GM19372 (cell line): ENCODE data around the gene DNASE1L3.
A peak's percentile ranks its signal among the peaks of the same experiment; 100 is the strongest.

Experiments
- ATAC-seq: cut with Tn5 transposase; IDR thresholded peaks from one replicate; pipeline ENCODE4 v1.9.1; 2021; ENCODE audit warnings: mild to moderate bottlenecking, low read depth, moderate library complexity; ENCODE audit not compliant: unreplicated experiment

DNASE1L3 gene

DNA sequence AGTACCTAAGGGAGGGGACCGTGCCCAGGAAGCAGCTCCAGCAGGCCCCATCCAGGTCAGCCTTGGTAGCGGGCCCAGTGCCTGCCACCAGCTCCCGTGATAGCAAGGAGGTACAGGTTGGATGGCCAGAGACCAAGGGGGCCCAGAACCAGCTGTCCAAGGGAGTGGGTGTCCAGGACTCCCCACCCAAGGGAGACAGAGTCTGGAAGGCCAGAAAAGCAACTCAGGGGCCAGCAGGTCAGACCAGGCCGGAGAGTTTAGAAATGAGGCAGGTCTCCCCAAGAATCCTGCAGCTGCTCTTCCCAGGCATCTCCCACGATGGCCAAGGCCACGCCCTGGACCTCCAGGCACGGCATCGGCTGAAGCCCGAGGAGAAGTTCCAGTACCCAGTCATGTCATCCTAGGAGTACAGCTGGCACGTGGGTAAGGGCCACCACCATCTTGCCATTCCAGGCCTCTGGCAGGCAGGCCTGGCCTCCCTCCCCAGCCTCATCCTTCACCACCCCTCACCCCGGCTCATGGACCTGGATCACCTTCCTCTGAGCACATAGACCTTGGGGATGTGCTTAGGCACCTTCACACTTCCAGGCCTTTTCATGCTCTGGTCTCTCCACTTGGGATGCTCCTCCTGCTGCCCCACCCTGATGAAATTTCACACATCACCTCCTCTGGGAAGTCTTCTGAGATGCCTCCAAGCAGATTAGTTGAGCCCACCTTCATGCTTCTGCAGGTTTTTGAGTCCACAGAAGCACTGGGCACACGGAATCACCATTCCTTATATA is 30.5 kb downstream of the DNASE1L3 start:
- ATAC-seq, result no peak

DNA sequence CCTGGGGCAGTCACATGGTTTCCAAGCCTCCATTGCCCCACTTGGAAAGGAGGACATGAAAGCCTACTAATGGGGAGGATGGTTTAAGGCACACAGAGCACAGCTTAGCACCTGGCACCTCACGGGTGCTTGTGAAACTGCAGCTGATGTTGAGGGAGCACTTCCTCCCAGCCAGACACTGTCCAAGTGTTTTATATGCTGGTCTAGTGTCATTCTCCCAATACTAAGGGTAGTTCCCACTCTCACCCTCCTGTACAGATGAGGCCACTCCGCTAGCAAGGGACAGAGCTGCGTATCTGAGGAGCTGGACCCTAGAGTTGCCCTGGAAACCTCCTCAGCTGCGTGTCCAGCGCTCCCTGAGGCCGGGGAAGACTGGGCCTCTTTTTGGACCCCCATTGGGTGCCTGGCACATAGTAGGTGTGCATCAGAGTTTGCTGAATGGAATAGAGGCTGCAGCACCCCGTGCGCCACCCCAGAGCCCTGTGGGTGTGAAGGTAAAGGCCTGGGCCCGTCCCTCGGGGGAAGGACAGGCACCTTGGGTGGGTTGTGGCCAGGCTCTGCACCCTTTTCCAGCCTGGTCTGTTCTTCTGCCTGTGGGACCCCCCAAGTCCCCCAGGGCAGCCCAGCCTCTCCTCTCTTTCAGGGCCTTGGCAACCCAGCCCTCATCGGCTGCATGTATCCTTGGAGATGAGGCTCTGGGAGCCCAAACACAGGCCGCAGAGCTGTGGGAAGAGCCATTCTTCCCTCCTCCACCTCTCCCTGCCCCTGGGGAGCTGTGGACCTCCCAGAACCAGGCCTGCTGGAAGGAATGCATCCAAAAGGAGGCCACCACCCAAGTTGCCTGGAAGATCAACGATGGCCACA is 31.3 kb downstream of the DNASE1L3 start:
- no peak for ATAC-seq

DNA sequence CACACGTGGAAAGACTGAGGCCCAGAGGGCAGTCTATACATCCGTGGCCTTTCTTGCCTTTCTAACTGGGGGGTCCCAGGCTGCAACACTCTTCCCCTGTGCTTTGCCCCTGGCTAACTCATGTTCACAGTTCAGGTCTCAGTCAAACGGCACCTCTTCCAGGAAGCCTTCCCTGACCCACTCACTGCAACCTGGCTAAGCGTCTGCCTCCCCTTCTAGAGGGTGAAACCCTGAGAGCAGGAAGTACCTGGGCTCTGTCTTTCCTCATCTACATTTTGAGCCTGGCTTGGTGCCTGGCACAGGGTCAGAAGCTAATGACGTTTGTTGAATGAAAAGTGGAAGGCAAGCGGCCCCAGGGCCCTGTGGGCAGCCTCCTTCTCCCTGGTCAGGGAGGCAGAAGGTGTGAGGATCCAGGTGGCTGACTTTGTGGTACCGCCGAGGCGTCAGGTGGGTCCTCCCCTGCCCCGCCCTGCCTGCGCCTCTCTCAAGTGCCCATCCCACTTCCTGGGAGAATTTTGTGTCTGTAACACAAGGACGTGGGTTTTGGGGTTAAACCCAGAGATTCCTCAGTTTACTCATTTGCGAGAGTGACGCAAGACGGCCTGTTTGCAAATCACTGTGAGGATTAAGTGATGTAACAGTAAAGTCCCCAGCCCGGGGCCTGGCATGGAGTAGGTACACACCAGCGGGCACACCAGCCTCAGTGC is 32.1 kb downstream of the DNASE1L3 start:
- ATAC-seq, result no peak

DNA sequence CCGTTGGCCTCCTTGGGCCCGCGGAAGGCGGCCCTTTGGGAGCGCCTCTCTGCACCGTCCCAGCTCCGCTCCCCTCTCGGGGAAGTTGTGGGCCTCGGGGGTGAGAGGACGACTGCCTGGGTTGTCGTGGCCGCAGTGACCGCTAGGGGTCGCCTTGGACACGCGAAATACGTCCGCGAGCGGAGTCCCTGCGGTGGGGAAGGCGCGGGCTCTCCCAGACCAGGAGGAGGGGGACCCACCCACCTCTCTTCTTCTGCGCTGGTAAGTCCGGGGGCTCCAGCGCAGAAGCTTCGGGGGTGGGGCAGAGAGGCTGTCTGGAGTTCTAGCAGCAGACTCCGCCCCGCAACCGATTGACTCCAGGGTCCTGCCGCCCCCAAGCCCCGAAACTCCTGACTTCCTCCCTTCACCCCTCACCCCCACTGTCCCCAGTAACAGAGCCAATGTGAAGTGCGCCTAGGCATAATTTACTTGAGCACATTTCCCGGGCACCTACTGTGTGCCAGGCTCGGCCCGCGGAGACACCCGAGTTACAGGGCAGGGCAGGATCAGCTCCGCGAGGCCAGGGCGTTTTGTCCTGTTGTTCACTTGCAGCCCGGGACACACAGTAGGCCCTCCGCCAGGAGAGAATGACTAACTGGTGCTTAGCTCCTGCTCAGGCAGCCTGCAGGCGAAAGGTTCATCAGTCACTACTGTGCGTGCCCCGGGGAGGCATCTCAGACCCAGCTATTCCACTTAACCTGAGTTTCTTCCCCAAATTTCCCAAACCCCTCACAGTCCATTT is 32.8 kb downstream of the DNASE1L3 start:
- ATAC-seq, result peak; percentile 84

DNA sequence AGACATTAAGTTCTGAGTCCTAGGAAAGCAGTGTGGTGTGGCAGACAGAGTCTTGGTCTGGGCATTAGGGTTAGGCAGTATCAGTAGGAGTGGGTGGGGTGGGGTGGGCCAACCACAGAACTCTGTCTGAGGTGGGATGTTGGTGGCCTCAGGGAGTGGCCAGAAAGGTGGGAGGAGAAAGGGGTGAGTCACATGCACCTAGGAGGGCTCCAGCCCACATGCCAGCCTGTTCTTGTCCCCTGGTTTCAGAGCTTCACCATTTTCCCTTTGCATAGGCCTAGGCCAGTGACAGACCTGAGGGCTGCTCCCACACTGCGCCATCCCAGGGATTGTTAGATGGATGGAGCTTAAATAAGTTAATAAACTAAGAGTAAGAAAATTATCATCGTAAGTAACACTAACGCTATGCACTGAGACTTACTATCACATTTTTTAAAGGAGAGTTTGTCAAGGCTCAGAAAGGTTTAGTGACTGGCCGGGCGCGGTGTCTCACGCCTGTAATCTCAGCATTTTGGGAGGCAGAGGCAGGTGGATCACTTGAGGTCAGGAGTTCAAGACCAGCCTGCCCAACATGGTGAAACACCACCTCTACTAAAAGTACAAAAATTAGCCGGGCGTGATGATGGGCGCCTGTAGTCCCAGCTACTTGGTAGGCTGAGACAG is 33.8 kb downstream of the DNASE1L3 start:
- ATAC-seq, result no peak

DNA sequence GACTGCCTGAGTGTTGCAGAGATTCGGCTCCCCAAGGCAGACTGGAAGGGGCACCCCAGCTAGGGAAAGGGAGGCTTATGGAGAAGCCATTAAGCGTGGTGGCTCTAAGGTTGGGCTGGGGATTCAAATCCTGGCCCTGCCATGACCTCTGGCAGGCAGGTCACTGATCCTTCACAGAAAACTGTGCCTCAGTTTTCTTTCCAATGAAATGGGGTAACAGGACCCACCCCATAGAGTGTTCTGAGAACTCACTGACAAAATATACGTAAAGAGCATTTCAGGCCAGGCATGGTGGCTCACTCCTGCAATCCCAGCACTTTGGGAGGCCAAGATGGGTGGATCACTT is 34.6 kb downstream of the DNASE1L3 start:
- no peak for ATAC-seq

DNA sequence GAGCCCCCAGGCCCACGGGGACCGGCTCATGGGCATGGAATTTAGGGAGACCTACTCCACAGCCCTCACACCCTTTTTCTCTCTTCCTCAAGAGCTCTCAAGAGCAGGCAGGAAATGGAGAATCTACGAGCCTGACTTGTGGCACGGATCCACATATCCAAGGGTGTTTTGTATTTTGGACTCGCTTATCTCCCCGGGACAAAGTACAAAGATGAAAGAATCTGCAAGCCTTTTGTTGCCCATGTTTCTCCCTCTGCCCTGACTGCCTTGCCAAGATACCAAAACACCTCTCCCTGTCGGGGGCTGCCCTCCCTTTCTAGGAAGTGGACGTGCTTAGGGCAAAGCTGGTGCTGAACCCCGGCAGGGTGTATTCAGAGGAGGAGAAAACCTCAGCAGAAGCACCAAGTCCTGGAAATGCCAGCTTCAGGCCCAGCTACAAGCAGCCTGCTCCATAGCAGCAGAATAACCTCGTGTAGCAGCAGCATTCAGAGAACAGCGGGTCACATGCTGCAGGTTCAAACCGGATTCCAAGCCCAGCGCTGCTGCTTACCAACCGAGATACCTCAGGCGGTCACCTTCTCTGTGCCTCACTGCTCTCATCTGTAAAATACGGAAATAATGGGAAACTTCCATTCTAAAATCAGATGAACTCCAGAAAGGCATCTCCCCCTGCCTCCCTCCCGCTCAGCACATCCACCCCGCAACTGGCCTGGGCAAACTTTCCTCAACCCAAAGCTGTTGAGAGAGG is 35.2 kb downstream of the DNASE1L3 start:
- no peak for ATAC-seq

DNA sequence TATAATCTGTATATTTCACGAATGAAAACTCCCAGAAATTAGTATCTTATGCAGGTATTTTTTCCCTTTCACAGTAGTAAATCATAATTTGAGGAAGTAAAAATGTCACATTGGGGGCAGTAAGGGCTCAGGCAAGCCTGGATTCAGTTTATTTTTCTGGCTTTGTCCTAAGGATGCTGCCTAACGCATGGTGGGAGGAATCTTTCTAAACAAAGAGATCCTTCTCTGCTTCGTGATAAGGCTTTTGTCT is 35.7 kb downstream of the DNASE1L3 start:
- ATAC-seq, result no peak

DNA sequence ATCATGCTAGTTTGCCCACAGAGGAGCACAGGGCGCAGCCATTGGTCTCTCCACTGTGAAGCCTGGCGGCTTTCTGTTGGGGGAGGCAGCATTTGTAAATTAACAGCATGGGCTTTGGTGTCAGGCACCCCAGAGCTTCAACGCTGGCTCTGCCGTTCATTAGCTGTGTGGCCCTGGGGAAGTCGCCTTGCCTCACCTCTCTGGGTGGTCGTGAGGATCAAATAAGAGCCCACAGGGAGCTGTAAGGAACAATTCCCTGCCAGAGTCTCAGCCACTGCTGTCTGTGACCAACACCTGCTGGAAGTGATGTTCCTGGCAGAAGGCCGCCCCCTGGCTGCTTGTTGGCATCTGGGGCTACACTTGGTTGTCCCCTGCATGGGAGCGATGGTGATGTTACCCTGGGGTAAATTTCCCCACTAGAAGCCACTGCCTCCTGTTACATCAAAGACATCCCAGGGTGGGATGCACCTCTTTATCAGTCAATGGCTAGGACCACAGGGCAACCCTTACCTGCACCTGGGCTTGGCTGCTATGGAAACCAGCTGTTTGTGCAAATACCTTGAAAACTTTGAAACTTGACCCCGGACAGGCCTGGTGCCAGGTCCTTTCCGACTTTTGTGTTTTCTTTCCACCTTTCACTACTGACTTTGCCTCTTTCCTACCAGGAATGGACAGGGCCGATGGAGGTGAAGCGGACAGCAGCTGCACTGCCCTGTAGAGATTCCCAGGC is 36.9 kb downstream of the DNASE1L3 start:
- no peak for ATAC-seq

DNA sequence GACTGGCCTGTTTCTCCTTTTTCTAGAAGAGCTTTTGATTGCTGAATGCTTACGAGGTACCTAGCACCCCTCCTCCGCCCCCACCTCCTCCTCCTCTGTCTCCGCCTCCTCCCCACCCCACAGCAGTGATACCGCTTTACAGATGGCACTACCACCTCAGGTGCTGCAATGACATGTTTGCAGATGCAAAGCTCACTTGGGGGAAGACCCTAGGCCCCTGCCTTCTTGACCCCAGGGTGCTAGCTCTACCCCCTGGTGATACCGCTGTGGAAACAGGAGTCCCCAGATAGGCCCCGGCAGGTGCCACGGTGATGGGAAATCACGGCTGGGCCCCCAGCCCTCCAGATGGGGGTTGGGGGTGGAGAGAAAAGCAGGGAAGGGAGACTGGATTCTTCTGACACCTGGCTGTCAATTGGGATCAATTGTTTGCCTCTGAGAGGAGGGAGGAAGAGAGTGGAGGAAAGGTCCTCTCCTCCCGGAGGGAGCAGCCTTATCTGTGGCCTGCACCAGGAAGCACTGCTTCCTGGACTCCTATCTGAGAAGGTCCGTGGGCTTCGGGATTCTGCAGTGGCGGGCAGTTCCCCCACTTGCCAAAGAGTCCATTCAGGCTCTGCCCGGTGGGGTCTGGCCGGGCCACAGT is 37.6 kb downstream of the DNASE1L3 start:
- ATAC-seq, result no peak

DNA sequence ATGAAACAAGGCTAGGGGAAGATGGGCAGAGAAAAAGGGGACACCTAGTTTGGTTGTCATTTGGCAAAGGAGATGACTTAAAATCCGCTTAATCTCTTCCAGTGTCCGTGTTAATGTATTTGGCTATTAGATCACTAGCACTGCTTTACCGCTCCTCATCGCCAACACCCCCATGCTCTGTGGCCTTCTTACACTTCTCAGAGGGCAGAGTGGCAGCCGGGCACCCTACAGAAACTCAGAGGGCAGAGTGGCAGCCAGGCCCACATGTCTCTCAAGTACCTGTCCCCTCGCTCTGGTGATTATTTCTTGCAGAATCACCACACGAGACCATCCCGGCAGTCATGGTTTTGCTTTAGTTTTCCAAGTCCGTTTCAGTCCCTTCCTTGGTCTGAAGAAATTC is 39.6 kb downstream of the DNASE1L3 start:
- no peak for ATAC-seq

DNA sequence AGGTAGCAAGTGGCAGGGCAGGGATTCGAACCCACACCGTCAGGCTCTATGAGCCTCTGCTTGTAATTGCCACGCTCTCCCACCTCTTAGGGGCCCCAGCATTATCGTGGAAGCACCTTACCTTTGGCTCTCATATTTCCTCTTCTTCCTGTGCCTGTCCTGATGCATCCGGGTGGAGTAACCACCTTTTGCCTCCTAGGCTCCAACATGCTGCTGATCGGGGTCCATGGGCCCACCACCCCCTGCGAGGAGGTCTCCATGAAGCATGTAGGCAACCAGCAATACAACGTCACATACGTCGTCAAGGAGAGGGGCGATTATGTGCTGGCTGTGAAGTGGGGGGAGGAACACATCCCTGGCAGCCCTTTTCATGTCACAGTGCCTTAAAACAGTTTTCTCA is 40.4 kb downstream of the DNASE1L3 start:
- ATAC-seq, result no peak

DNA sequence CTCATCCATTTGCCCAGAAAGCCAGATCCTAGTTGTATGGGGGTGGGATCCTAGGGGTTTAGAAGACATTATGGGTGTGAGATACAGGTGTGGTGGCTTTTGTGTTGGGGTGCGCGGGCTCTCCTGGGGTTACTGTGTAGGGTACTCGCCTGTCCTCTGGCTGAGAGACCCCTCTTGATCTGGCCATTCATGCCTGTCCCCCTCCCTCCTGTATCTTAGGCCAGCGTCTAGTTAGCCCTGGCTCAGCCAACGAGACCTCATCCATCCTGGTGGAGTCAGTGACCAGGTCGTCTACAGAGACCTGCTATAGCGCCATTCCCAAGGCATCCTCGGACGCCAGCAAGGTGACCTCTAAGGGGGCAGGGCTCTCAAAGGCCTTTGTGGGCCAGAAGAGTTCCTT is 41.4 kb downstream of the DNASE1L3 start:
- no peak for ATAC-seq

DNA sequence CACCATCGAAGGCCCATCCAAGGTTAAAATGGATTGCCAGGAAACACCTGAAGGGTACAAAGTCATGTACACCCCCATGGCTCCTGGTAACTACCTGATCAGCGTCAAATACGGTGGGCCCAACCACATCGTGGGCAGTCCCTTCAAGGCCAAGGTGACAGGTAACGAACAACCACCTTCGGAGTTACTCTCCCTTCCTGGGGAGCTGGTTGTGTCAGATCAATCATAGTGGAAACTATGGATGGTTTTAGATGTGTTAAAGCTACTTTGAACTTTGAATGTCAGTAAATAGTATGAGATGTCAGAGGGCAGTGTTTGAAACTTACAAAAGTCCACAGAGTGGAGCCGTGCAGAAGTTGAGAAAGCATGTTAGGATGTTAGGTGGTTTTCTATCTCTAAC is 42.3 kb downstream of the DNASE1L3 start:
- ATAC-seq, result no peak

DNA sequence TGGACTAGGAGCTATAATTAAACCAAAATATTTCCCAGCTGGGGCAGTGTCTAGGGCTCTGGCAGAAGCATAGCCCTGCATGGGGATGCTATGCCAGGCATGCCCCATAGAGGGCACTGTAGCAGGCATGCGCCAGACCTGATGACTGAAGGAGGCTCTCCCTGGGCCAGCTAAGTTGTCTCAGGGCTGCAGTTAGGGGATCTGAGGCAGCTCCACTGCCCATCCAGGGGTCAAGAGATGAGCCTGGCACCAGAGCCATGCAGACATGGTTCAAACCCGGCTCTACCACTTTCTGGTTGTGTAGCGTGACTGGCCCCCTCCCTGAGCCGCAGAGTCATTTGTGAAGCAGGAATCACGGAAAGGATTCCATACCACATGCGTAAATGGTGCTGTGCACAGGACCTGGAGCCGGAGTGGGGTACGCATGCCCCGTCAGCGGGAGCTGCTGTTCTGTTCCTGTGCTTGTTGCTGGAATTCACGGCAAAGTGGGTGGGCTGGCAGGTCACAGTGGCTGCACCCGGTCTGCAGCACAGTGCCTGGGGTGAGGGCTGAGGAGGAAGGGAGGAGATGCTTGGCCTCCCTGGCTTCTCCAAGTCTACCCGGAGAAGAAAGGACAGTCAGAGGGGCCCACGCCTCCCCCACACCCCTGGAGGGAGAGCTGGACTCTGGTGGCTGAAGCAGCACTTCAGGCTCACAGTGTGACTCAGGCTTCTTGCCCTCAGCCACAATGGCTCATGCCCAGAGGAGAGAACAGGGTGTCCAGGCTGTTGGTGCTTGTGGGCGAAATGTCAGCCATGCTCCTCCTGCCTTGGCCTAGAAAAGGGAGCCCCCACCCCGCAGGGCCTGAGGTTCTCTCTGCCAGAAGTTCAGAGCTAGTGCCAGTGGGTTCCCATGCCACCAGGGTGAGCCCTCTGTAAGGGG is 43.1 kb downstream of the DNASE1L3 start:
- no peak for ATAC-seq

DNA sequence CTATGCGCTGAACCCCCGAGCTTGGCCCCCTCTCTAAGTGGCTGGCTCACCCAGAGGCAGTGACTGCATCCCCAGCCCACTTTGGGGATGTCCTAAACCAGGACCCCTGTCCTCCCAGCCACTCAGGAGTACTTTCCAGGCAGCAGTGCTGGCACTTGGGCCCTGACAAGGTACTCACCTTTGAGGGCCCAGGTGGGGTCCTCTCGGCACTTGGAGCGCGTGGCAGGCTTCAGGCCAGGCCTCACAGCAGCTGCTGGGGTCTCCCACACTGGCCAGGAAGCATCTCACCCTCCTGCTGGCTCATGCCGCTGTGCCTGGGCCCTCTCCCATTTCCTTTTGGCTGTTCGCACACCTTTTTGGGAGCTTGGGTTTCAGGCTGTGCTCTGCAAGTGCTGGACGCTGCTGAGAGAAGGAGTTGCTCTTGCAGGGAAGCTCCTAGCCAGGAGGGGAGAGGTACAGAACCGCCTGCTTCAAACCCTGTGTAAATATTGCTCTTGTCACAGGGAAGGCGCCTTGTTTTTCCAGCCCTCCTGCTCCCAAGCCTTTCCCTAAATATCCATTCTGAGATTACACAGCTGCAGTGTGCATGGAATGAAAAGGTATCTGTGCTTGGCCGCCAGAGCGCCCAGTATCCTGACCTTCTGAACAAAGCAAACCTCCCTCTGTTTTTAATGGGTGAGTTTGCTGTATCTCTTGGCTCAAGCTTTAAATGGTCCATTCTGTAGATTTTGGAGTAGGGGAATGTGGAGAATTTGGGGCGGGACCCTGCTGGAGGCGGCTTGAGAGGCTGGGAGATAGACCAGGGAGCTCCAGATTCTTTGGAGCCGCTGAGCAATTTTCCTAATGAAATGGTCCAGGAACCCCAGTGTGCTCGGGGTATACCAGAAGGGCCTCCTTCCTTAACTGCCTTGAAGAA is 45.6 kb downstream of the DNASE1L3 start:
- no peak for ATAC-seq
